ENCODE data around the gene ZNF362.
A peak's percentile ranks its signal among the peaks of the same experiment; 100 is the strongest.
"Not testable (repeated sequence)": the region's sequence is repeated elsewhere in the genome, so short reads cannot be mapped to it uniquely, and the experiment has no call there.

ZNF362 gene

GRCh38 chr1:33256471-33257206 lies at the start of gene ZNF362:
TSS of gene ZNF362 (plus strand) at chr1:33256492. CDS start at chr1:33270575, 14,083 bp downstream.
- peak; percentile 81 for DNase-seq (ENCODE audit: low spot score)

GRCh38 chr1:33211972-33212371 lies 44.3 kb upstream of the ZNF362 start:
- no peak for DNase-seq (ENCODE audit: low spot score)

GRCh38 chr1:33219886-33220661 lies 36.2 kb upstream of the ZNF362 start:
- DNase-seq (ENCODE audit: low spot score) = no peak

GRCh38 chr1:33220676-33221384 lies 35.5 kb upstream of the ZNF362 start:
- no peak for DNase-seq (ENCODE audit: low spot score)

- DNase-seq (ENCODE audit: low spot score) = no peak
These were observed 34.9 kb upstream of the ZNF362 start for GRCh38 chr1:33221385-33221758.

GRCh38 chr1:33222381-33222780 lies 33.9 kb upstream of the ZNF362 start:
- no peak for DNase-seq (ENCODE audit: low spot score)

- no peak for DNase-seq (ENCODE audit: low spot score)
These were observed 32.1 kb upstream of the ZNF362 start for GRCh38 chr1:33224166-33224707.

- no peak for DNase-seq (ENCODE audit: low spot score)
These were observed 30.7 kb upstream of the ZNF362 start for GRCh38 chr1:33225586-33225985.

- DNase-seq (ENCODE audit: low spot score) = no peak
These were observed 27.3 kb upstream of the ZNF362 start for GRCh38 chr1:33228935-33229487.

- no peak for DNase-seq (ENCODE audit: low spot score)
These were observed 25.1 kb upstream of the ZNF362 start for GRCh38 chr1:33231166-33231565.

- no peak for DNase-seq (ENCODE audit: low spot score)
These were observed 23.6 kb upstream of the ZNF362 start for GRCh38 chr1:33232716-33233115.

- DNase-seq (ENCODE audit: low spot score) = no peak
These were observed 22.2 kb upstream of the ZNF362 start for GRCh38 chr1:33234131-33234530.

GRCh38 chr1:33234588-33234990 lies 21.7 kb upstream of the ZNF362 start:
- no peak for DNase-seq (ENCODE audit: low spot score)

GRCh38 chr1:33235521-33235920 lies 20.8 kb upstream of the ZNF362 start:
- DNase-seq (ENCODE audit: low spot score) = no peak

- no peak for DNase-seq (ENCODE audit: low spot score)
These were observed 19.8 kb upstream of the ZNF362 start for GRCh38 chr1:33236498-33236897.

- peak; percentile 12 for DNase-seq (ENCODE audit: low spot score)
These were observed 18.7 kb upstream of the ZNF362 start for GRCh38 chr1:33237579-33237978.

GRCh38 chr1:33238194-33238724 lies 18.0 kb upstream of the ZNF362 start:
- not testable (repeated sequence) for DNase-seq (ENCODE audit: low spot score)

GRCh38 chr1:33239410-33239809 lies 16.9 kb upstream of the ZNF362 start:
- DNase-seq (ENCODE audit: low spot score) = not testable (repeated sequence)

- DNase-seq (ENCODE audit: low spot score) = no peak
These were observed 14.4 kb upstream of the ZNF362 start for GRCh38 chr1:33241866-33242265.

- DNase-seq (ENCODE audit: low spot score) = no peak
These were observed 13.6 kb upstream of the ZNF362 start for GRCh38 chr1:33242652-33243051.

- no peak for DNase-seq (ENCODE audit: low spot score)
These were observed 12.0 kb upstream of the ZNF362 start for GRCh38 chr1:33244143-33244808.

Data from germinal center (tissue), 1 donor.